HPDE6-E6E7 (cell line): Measurements from ENCODE around the gene FCMR.

Source experiments
- DNase-seq: peaks from one replicate; pipeline ENCODE4 v3.0.0; 2011; ENCODE audit warnings: missing footprints; ENCODE audit errors: extremely low spot score

The FCMR gene

GRCh38 chr1:206901944-206902343 lies 19.8 kb downstream of the FCMR start:
- no peak for DNase-seq

DNA sequence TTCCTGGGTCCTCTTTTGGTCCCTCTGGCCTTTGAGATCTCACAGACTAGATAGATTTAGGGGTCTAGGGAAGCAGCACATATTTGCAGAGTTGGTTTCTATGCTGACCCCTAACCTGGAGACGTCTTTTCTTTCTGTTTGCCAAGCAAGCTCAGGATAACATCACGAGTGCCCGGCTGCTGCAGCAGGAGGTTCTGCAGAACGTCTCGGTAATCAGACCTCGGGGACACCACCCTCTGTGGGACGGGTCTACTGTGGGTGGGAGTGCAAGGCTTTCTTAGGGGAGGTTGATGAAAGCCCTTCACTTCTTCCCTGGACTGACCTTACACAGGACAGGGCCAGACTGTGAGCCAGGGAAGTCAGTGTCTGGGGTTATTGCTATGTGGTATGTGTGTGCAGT lies 21.6 kb downstream of the FCMR start:
- no peak for DNase-seq

DNA sequence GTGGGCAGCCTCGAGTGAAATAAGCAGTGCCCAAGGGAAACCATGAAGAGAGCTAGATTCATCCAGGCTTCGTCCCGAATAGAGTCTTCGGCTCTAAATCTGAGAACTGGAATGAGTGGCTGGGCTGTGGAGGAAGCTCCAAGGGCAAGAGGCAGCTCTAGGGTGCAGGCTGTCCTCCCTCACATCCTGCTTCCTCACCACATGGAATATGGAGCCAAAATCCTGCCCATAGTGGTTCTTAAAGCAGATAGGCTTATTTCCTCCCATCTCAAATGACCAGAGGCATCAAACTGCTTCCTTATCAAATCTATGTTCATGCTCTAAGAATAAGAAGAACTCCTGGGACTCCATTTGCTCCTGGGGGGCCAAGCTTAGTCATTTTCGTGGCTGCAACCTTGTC lies 22.0 kb downstream of the FCMR start:
- no peak for DNase-seq

DNA sequence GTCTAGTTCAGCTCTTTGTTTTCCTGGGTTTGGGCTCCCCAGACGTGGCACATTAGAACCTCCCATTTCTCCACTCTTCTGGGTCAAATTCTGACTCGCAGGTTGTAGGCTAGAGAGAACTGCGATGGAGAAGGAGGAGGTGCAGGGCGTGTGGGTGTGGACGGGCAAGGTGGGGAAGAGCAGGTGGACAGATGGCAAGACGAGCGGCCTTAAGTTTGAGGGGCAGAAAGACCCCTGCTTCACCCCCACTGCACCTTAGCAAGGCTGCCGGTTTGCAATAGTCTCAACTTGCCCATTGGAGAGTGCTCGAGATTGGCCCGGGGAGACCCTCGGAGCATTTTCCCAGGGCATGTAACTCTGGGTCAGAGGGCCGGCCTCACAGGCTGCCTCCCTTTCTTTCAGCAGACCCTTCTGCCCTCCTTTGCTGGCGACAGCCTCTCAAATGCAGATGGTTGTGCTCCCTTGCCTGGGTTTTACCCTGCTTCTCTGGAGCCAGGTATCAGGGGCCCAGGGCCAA lies 22.8 kb downstream of the FCMR start:
- DNase-seq, result no peak

GRCh38 chr1:206898089-206898914 lies 23.4 kb downstream of the FCMR start:
- no peak for DNase-seq

GRCh38 chr1:206897175-206897574 lies 24.6 kb downstream of the FCMR start, which contains the start of gene IL24:
TSS of gene IL24 (plus strand) at chr1:206897443. CDS start at chr1:206897833, 390 bp downstream.
- no peak for DNase-seq

DNA sequence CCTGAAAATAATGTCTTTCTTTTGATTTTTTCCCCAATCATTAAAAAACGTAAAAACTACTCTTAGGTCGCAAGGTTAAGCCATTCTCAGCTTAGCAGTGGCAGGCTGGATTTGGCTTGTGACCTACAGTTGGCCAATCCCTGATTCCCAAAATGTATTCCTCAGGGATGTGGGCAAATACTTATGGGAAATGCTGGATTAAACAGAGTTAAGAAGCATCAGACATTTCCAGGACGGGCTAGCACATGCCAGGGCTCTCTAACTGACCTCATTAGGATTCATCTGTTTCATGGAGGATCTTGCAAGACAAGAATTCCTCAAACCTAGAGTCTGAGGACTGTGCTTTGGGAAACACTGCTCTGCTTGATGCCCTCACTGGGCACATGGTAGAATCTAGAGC lies 25.5 kb downstream of the FCMR start:
- no peak for DNase-seq

- no peak for DNase-seq
These were observed 25.9 kb downstream of the FCMR start for GRCh38 chr1:206895837-206896242.

DNA sequence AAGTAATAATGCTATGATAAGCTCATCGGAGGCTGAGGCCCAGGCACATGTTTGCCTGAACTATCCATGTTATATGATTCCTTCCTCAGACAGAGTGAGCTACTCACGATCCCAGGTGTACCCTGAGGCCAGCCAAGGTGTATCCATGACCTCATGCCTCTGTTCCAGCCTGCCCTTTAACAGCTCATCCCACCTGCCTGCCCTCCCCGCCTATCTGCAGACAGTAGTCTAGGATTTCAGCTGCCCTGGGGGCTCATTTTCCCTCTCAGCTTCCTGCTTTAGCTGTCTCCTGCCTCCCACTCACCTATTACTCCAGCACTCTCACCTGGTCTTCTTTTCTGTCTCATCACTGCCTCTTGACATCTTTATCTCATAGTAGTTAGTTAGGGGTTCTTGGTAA lies 26.4 kb downstream of the FCMR start:
- DNase-seq, result peak; percentile 88

DNA sequence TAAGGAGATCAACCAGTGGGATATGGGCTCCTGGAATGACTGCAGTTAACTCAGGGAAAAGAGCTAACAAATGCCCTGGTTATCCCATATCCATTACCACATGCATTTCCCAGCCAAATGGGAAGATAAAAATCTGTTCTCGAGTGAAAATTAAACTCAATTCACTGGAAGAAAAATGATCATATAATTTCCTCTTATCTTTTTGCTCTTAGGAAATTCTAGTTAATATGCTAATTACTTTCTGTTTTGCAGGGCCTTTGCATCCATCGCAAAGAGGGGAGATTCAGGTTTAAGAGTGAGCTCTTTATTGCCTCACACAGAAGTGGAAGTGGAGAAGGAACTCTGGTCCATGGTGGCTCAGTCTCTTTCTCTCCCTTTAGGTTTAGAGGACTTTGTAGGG lies 28.4 kb downstream of the FCMR start:
- DNase-seq, result no peak

GRCh38 chr1:206892351-206892984 lies 29.3 kb downstream of the FCMR start:
- DNase-seq, result no peak

DNA sequence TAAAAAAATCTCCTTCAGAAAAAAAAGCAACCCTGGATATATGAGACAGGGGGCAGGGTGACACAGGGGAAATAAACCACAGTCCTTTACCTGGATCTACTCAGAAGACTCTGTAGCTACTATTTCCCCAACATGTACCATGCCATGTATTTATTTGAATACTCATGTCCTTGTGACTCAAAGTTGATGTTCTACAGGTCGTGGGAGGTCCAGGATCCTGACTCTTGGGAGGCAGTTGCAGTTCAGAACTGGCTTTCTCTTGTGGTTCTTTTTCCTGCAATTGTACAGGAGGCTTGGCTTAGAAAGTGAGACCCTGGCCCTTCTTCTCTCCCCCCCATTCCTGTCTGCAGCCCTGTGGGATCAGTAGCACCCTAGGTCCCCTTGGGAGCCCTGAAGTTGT lies 30.3 kb downstream of the FCMR start:
- DNase-seq, result no peak

GRCh38 chr1:206890125-206891060 lies 31.3 kb downstream of the FCMR start:
- peak; percentile 69 for DNase-seq

DNA sequence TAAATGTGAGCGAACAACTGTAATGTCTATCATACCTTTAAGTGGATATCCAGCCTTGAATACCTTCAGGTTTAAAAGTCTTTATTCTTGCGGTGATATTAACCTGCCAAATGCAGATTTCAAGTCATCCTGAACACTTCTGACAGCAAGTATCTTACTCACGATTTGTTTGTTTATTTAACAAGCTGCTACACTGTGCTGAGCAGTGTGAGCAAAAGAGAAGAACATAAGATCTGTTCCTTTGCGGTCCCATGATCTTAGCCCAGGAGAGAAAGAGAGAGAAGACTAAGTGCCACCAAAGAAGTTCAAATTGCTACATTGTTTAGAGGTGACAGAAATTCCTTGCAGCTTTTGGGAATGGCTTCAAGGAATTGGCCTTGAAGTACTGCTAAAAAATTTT lies 34.0 kb downstream of the FCMR start:
- DNase-seq, result no peak

- no peak for DNase-seq
These were observed 34.9 kb downstream of the FCMR start for GRCh38 chr1:206886831-206887230.

GRCh38 chr1:206885341-206886060 lies 36.2 kb downstream of the FCMR start:
- no peak for DNase-seq

- DNase-seq, result no peak
These were observed 37.9 kb downstream of the FCMR start for GRCh38 chr1:206883876-206884275.

- no peak for DNase-seq
These were observed 38.6 kb downstream of the FCMR start for GRCh38 chr1:206883160-206883559.

DNA sequence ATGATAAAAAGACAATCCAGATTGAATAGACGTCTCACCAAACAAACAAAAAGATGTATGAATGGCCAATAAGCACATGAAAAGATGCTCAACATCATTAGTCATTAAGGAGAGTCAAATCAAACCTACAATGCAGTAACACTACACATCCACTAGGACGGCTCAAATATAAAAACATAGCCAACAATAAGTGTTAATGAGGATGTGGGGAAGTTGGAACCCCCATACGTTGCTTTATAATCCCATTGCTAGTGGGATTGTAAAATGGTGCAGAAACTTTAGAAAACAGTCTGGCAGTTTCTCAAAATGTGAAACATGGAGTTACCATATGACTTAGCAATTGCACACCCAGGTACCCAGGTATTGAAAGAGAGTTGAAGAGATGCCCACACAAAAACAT lies 39.2 kb downstream of the FCMR start:
- DNase-seq, result no peak

GRCh38 chr1:206880314-206880713 lies 41.4 kb downstream of the FCMR start:
- no peak for DNase-seq

DNA sequence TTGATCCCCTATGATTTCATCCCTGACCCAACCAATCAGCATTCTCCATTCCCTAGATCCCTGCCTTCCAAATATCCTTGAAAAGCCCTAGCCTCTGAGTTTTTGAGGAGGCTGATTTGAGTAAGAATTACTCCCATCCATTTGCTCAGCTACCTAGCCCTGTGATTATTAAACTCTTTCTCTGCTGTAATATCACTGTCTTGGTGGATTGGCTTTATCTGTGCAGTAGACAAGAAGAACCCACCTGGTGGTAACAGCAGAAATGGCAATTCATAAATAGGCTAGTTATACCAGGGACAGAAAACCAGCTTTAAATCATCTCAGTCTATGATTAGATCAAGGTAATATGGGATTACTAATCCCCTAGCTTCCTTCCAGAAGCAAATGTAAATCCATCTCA lies 43.3 kb downstream of the FCMR start:
- DNase-seq, result no peak
